GM21526 (cell line): ENCODE measurements around the gene VPS35L.
"Not testable (repeated sequence)": the region's sequence is repeated elsewhere in the genome, so short reads cannot be mapped to it uniquely, and the experiment has no call there.

Experiments
- ATAC-seq: cut with Tn5 transposase; IDR thresholded peaks from one replicate; pipeline ENCODE4 v1.9.1; 2021; ENCODE audit warnings: moderate library complexity; ENCODE audit not compliant: unreplicated experiment, low FRiP score

The VPS35L gene

DNA sequence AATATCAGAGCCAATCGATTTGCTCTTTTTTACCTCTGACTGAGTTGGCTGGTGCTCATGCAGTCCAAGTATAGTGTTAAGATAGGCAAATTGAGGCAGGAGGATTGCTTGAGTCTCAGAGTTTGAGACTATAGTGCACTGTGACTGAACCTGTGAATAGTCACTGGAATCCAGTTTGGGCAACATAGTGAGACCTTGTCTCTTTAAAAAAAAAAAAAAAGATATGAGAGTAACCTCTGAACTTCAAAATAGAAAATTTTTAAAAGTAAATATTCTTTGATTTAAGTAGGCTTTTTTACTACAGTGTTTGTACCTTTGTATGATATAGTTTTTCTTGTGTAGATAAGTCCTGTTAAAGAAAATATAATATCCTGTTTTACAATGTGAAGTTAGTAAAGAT lies 28.3 kb upstream of the VPS35L start:
- no peak for ATAC-seq

DNA sequence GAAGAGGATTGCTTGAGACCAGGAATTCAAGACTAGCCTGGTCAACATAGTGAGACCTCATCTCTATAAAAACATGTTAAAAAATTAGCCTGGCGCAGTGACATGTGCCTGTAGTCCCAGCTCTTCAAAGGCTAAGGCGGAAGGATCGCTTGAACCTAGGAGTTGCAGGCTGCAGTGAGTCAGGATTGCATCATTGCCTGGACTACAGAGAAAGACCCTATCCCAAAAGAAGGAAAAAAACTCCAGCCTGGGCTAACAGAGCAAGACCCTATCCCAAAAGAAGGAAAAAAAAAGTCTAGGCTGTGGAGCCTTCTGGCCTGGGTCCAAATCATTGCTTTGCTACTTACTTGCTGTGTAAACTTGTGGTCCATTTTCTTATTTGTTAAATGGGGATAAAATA lies 26.8 kb upstream of the VPS35L start:
- ATAC-seq = no peak

DNA sequence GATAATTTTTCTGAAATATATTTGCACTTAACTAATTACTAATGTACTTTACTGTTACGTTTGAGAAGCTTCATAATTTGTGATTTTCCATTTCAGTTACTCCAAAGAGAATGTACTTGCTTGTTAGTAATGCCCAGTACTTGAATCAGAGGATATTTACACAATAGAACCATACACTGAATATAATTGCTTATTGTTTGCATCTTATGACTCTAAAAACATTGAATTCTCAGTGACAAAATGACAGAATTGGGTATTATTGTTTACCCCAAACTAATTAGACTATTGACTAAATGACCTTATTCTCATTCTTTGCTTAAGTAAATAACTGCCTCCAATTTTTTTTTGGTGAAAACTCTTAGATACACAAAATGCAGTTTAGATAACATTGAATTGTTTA lies 22.9 kb upstream of the VPS35L start:
- no peak for ATAC-seq

DNA sequence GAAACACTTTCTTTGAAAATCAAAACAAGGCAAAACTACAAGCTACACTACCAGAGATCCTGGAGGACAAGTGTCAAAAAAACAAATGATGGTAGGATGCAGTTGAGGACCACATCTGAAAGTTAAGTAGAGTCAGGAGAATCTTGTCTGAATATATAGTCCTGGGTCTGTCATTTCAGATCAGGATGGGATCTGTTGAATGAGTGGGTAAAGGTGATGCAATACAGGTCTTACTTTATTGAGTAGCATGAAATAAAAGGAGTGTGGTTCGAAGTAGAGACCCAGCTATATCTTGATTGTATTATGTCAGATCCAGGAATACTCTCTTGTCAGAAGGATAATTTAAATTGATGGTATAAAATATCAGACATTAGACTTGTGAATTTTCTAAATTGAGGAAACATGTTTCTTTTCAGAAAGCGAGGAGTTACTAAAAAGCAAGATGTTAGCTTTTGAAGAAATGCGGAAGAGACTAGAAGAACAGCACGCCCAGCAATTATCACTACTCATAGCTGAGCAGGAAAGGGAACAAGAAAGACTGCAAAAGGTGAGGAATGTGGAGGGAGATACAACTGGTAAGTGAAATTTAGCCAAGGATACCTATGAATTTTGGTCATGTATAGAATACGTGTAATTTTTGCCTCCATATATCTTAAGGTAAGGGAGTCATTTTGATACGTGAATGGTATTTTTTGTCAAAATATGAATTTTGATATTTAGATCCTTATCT lies 15.1 kb upstream of the VPS35L start:
- no peak for ATAC-seq

DNA sequence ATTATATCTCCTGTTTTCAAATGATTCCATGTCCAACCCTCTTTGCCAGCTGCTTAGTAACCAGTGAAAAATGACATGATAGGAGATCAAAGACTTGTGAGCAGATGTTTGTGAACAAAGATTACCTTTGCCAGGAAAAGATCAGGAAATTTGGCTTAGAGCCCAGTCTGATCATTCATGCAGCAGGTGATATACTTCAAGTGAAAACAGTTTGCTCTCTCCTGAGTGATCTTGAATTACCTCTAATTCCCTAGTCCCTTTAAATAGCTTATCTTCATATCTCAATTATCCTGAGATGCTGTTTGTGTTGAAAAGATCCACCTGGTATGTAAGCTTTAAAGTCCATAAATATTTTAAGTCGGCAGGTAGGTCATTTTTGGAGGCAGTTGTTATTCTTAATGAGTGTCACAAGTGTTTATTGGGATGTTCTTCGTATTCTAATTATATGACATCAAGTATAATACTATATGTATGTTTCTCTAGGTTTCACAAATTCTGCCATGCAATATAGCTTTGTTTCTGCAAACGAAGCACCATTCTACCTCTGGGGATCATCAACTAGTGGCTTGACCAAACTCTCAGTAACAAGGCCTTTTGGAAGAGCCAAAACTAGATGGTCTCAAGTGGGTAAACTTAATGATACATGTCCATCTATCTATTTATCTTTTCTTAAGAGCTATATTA lies 13.2 kb upstream of the VPS35L start:
- no peak for ATAC-seq

DNA sequence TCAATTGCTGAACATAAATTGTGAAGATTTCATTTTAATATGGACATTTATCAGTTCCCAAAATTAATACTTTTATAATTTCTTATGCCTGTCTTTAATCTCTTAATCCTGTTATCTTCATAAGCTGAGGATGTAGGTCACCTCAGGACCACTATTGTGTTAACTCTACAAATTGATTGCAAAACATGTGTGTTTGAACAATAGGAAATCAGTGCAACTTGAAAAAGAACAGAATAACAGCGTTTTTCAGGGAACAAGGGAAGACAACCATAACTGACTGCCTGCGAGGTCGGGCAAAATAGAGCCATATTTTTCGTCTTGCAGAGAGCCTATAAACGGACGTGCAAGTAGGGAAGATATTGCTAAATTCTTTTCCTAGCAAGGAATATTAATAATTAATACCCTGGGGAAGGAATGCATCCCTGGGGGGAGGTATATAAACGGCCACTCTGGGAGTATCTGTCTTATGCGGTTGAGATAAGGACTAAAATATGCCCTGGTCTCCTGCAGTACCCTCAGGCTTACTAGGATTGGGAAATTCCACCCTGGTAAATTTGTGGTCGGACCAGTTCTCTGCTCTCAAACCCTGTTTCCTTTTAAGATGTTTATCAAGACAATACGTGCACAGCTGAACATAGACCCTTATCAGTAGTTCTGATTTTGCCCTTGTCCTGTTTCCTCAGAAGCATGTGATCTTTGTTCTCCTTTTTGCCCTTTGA lies 12.1 kb upstream of the VPS35L start:
- not testable (repeated sequence) for ATAC-seq

DNA sequence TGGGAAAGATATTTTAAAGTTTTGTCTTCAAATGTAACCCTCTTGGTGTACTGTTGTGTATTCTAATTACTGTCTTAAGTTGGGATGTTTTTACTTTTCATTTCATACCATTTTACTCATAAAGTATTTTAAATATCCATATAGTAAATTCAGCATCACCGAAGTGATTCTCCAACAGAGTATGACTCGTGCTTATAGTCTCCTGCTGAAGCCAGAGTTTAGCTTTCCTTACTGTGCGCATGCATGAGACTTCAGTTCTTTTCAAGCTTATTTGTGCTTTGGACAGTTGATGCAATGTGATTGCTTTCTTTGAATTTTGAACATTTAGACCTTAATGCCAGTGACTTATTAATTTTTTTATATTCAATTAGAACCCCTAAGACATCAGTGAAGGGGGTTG lies 7.4 kb upstream of the VPS35L start:
- no peak for ATAC-seq

DNA sequence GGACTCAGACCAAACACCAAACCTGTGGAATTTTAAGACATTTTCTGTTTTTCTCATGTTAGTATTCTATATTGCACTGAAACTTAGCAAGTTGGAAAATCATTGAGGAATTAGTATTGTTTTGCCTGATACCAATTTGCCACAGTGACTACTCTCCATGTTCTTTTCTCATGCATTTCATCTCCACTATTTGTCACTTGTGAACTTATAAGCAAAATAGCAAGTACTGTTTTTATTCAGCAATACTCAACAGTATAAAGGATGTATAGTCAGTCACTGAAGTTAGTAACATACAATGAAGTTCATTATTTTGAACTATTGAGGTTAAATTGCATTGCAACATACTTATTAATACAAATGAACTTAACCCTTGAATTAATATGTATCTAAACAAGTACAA lies 5.8 kb upstream of the VPS35L start:
- ATAC-seq = no peak

DNA sequence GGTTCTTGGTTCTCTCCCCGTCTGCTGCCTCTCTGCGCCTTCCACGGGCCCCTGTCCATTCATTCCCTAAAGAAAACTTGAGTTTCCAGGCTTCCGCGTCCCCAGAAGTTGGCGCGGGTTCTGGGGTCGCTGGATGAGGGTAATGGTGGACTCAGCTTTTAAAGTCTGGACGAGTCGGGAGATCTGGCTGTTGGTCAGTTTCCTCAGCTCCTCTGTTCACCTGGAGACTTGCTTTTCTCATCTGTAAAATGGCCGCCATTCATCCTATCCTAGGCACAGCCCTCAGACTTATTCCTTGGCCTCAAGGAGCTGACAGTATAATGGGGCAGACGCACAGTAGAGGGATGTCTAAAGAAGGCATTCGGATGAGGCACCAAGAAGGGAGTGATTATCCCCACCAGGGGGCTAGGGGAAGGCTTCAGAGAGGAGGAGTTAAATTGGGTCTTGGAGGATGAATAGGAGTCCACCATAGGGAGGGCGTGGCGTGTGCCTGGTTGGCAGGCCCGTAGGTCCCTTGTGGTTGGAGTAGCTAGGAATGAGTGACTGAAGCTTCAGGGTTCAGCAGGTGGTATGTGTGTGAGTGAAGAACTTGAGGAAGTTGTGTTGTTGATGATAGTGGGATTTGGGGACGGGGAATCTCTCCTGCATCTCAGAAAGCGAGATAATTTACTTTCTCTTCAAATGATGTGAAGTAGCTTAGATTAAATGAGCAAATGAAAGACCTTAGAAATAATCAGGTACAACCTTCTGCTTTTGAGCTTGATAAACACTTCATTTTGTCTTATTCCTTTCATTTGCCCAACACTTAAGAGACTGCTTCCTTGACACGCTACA lies 652 bp downstream of the VPS35L start:
- ATAC-seq = no peak

DNA sequence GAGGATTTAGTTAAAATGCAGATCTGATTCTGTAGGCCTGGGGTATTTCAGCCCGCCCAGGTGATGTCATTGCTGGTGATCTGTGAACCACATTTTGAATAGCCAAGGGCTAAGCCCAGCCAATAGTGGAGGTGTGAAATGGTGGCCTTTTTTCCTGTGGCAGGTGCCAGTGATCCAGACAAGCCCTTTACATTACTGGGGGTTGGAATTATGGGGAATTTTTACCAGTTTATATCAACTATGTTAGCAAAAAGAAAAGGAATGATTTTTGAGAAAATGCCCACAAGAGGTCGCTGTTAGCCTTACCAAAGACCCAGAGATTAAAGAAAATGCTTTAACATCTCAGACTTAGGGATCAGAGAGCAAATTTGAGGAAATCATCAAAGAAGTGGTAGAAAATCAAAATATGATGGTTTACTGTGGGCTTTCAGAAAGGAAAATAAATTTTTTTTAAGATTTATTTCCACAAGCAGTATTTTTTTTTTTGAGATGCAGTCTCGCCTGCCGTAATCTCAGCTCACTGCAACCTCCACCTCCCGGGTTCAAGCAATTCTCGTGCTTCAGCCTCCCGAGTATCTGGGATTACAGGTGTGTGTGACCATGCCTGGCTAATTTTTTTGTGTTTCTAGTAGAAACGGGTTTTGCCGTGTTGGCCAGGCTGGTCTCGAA lies 3.9 kb downstream of the VPS35L start:
- no peak for ATAC-seq

DNA sequence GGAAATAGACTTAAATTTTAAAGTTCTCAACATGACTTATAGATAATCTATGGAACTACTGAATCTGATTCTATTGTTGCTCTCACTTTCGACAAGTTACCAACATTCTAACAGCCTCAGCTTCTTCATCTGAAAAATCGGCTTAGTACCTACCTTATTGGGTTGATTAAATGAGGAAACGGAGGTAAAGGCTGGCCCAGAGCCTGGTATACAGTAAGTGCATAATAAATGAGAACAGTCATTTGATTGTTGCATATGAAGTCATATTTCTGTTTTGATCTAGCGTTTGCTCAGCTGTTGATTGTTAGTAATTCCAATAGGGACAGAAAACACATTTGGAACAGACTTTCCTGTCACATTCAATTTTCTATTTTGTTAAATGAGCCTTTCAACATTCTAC lies 4.6 kb downstream of the VPS35L start:
- ATAC-seq = no peak

DNA sequence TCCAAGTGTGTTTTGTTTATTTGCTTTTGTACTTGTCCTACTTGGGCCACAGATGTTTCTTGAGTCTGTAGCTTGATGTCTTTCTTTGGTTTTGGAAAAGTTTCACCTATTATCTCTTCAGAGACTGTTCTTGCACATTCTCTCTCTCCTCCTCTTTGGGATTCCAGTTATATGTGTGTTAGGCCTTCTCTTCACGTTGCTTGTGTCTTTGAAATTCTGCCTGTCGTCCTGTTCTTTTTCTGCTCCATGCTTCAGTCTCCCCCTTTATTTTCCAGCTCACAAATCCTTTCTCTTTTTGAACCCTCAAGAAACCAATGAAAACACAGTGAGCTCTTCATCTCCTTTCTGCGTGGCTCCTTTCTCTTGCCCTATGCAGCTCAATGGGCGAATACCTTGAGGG lies 7.9 kb downstream of the VPS35L start:
- no peak for ATAC-seq

DNA sequence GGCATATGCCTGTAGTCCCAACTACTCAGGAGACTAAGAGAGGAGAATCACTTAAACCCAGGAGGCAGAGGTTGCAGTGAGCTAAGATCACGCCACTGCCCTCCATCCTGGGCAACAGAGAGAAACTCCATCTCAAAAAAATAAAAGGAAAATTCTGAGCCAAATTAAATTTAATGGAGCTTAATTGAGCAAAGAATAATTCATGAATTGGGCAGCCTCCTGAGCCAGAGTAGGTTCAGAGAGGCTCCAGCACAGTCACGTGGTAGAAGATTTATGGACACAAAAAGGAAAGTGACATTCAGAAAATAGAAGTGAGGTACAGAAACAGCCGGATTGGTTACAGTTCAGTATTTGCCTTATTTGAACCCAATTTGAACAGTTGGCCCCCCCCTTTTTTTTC lies 10.9 kb downstream of the VPS35L start:
- no peak for ATAC-seq

DNA sequence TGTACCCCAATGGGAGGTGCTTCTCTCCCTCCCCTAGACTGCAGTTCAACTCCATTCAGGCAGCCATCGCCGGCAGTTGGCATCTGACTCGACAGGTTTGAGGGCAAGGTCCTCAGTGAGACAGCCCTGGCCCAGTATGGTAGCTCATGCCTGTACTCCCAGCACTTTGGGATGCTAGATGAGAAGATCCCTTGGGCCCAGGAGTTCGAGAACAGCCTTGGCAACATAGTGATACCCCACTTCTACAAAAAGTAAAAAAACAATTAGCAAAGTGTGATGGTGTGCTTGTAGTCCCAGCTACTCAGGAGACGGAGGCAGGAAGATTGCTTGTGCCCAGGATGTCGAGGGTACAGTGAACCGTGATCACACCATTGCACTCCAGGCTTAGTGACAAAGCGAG lies 12.1 kb downstream of the VPS35L start:
- ATAC-seq = no peak

DNA sequence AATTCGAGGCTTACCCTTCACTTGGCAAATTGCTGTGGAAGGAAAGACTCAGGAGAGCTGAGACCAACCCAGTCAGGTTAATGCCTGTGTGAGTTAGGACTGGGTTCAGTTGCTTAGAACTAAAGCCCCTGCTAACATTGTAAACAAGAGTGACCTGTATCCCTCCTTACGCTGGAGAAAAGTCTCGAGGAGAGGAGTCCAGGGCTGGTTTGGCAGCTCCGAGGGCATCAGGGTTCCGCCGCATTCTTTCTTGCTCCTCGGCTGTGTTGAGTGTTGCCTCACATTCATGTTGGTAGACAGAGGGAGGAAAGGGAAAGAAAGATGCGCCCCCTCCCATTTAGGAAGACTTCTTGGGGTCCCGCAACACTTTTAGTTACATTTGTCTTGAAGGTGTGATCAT lies 18.5 kb downstream of the VPS35L start:
- no peak for ATAC-seq

DNA sequence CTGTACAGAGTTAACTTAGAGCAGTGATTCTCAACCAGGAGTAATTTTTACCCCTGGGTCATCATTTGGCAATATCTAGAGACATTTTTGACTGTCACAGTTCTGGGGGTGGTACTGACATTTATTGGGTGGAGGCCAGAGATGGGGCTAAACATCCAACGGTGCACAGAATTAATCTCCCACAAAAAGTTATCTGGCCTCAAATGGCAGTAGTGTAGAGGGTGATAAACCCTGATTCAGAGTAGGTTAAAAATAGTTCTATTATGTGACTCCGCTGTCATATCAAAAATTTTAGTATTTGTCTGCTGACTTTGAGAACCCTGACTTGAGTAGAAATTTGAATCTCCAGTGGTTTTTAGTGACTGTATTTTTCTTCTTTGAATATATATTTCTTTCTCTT lies 19.1 kb downstream of the VPS35L start:
- no peak for ATAC-seq

DNA sequence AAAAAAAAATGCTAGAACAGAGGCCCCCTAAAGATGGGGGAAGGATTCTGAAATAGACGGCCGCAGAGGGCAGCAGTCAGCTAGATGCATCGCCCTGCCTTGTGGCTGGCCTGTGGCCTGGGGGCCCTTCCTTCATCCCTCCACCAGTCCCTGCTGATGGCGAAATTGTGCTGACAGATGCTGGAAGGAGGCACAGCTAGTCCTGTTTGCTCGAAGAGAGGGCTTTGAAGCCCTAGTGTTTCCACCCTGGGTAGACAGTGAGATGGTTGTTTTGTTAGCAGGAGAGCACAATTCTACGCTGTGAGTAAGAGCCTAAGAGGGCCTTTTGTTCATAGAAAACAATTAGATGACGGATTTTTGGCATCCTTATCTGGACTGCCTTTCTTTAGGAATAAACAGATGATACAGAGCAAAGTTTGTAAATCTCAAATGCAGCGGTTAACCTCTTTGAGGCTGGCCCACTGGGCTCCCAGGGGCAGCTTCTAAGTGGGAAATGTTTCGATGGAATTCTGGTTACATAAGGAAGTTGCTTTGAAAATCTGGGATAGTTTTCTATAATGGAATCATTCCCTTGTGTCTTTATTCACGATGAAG lies 23.0 kb downstream of the VPS35L start:
- ATAC-seq = no peak

DNA sequence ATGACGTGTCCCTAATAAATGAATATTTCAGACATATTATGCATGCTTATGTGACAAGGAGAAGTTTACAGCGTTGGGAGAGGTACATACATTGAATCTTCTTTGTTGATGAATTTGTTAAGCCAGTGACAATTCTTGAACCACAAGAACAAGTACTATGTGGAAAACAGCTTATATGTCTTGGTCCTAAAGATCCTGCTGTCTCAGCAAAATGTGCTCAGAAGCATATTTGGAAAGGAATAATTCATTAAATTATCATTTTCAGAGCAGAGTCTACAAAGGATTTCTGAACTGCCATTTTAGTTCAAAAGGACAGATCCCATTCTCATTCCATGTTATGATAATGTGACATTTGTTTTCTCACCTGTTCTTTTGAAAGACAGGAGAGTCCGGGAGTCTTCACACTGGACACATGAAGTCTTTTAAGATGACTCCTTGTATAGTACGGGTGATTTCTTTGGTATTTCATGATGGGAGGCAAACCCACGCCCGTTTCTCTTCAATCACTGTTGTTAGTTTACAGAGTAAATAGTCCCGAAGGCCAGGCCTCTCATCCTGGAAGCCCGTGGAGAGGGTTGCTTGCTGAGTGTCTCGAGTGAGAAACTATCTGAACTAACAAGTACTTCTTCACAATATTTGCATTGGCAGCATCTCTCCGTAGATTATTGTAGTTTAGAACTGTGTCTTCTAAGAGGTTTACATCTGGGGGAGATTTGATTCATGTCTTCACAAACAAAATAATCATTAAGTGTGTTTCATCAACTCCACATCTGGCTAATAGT lies 26.7 kb downstream of the VPS35L start:
- no peak for ATAC-seq

DNA sequence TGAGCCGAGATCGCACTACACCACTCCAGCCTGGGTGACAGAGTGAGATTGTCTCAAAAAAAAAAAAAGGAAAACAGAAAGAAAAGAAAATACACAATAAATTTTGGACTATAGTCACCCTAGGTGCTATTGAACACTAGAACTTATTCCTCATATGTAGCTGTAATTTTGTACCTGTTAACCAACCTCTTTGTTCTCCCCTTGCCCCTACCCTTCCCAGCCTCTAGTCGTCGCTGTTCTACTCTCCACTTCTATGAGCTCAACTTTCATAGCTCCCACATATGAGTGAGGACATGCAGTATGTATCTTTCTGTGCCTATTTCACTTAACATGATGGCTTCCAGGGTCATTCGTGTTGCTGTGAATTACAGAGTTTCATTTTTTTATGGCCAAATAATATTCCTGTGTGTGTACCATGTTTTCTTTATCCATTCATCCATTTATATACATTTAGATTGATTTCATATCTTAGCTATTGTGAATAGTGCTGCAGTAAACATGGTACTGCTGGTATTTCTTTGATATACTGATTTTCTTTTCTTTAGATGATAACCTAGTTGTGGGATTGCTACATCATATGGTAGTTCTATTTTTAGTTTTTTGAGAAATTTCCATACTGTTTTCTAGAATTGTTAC lies 28.3 kb downstream of the VPS35L start:
- no peak for ATAC-seq
